Cardiac fibroblast (primary cell): ENCODE results near the gene CYB5B.
A peak's percentile ranks its signal among the peaks of the same experiment; 100 is the strongest.
"Not testable (repeated sequence)": the region's sequence is repeated elsewhere in the genome, so short reads cannot be mapped to it uniquely, and the experiment has no call there.

ENCODE experiments used
- DNase-seq, 2 donors: peaks; one replicate each; pipeline versions ENCODE4 v3.0.0 to v3.0.0-alpha.2; 2010; ENCODE audit warnings: low read depth in 2 of 2
- H3K4me3 ChIP-seq, 2 donors: replicated peaks in 1 of 2; 1 replicate in 1 of 2; 2 replicates in 1 of 2; pipeline ENCODE4 v1.5.1; 2011; ENCODE audit warnings: low read depth in 2 of 2, low read length in 2 of 2, mild to moderate bottlenecking in 2 of 2, moderate library complexity in 1 of 2
- CTCF ChIP-seq: IDR thresholded peaks from one replicate; pipeline ENCODE4 v1.5.1; 2011; ENCODE audit warnings: low read depth, mild to moderate bottlenecking, low read length, inconsistent platforms

Gene CYB5B

GRCh38 chr16:69434066-69434465 lies 9.6 kb downstream of the CYB5B start:
- DNase-seq, result no peak
- TF ChIP-seq CTCF, result no peak

GRCh38 chr16:69435977-69436820 lies 11.8 kb downstream of the CYB5B start:
- no peak overlapping the region for H3K4me3 ChIP-seq

More at GRCh38 chr16:69434066-69434465, 9.6 kb downstream of the CYB5B start:
- no peak overlapping the region for H3K4me3 ChIP-seq

GRCh38 chr16:69436896-69437295 lies 12.5 kb downstream of the CYB5B start:
- no peak overlapping the region for H3K4me3 ChIP-seq
- peak in 1 of 2 donors; percentile 42 for DNase-seq
- TF ChIP-seq CTCF, result no peak

More at GRCh38 chr16:69435977-69436820, 11.8 kb downstream of the CYB5B start:
- TF ChIP-seq CTCF, result no peak
- DNase-seq, result peak in 1 of 2 donors; percentile 11

GRCh38 chr16:69438465-69438864 lies 14.0 kb downstream of the CYB5B start:
- no peak overlapping the region for H3K4me3 ChIP-seq
- no peak for DNase-seq
- TF ChIP-seq CTCF, result no peak

- H3K4me3 ChIP-seq, result no peak overlapping the region
- DNase-seq, result no peak
- no peak for TF ChIP-seq CTCF
Observed at GRCh38 chr16:69440250-69440649, 15.8 kb downstream of the CYB5B start.

- not testable (repeated sequence) for DNase-seq, H3K4me3 ChIP-seq
Observed at GRCh38 chr16:69441030-69441429, 16.6 kb downstream of the CYB5B start.

GRCh38 chr16:69443927-69444631 lies 19.7 kb downstream of the CYB5B start:
- H3K4me3 ChIP-seq, result peak overlapping the region in 1 of 2 donors; percentile 25
- TF ChIP-seq CTCF, result no peak
- peak; percentile 55 to 72 for DNase-seq
